Epidermal melanocyte (primary cell): ENCODE data around the gene ZC3H13.

ENCODE experiments used
- DNase-seq: peaks from one replicate; pipeline ENCODE4 v3.0.0; 2011; ENCODE audit warnings: low spot score; ENCODE audit not compliant: insufficient read length

ZC3H13 gene

DNA sequence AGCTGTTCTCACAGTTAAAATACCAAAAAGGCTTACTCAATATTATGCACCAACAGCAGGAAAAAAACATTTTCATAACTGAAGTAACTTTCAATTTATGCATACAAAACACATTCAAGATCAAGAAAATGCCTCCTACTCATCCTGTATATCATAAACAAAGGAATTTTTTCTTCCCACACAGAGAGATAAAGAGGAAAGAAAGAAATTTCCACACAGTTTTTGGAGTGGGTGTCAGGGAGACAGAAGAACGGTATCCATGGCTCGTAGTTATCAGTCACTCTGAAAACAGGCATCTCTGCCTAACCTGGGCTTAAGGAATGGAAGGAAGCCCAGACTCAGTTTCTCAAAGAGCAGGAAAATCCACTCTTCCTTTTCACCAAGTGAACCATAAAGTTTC is 108.6 kb downstream of the ZC3H13 start:
- no peak for DNase-seq

DNA sequence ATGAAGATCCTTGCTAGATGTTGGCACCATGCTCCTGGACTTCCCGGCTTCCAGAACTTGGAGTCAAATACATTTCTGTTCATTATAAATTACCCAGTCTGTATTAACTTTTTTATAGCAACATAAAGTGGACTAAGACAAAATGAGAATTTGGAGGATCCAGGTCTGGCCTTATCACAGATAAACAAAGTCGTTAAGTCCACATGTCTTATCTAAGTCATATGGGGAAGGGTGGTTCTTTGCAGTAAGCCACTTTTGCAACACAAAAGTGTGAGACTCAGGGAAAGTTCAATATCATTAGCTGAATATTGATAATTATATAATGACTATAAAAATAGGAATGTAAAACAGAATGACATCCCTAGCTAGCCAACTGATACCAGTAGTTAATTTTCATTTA is 109.4 kb downstream of the ZC3H13 start:
- no peak for DNase-seq

DNA sequence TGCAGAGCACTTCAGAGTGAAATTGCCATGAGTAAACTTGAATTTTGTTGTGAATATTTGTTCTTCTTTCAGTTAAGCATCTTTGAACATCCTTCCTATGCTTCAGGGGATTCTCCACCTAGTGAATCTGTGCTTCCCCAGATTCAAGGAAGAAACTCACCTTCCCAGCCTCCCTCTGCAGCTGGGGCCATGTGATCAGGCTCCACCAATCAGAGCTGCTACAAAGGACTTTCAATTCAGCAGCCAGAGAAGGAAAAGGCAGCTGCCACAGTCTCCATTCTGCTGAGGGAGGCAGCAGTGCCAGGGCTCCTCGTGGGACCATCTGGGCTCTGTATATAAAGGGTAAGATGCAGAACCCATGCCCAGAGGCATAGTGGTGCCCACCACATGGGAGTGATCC is 111.3 kb downstream of the ZC3H13 start:
- no peak for DNase-seq

DNA sequence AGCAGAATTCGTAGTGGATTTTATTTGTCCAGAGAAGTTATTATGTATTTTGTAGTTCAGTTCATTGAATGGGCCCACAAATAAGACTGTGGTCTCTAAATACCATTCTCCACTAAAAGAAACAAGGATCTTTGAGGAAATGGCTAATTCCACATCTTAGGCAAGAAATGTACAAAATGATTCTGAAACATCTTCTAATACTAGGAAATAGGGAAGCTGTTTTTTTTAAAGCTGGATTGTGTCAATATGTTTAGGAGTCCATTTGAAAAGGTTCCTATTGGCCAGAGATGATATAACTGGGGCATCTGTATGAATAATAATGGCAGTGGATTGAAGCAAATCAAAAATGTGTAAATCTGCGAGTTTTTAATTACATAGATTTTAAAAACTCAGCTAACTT is 112.5 kb downstream of the ZC3H13 start:
- DNase-seq: no peak

DNA sequence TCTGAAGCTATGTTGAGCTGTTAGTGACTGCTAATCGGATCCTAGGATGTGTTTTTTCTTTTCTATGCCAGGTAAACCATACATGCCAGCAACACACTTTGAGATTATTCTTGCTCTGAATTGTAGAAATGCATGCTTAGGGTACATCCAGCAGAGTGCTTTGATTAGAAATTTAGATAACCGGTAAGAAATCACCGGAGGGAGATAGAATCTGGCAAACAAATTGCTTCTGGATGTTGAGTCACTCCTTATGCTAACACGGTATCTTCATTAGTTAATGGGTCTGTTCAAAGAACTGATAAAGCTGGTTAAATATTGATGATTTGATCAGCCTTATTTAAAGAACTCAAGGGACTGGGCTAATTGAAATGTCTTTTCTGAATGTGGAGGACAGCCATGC is 115.9 kb downstream of the ZC3H13 start:
- no peak for DNase-seq

DNA sequence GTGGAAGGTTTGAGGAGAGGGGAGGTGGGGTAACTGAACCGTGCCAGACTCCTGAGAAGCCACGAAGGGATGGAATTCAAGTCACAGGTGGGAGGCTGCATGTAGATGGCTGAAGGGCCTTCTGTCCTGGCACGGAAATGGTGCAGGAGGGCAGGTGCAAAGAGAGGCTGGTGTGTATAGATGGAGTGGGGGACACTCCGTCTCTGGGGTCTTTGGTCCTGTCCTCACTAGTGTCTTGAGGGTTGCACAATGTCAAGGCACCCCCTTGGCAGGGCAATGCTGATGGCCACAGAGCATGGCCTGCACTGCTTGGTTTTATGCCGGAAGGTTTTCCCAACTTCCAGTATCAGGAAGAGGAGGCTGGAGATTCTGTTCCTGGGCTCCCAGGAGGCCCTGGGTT is 118.3 kb downstream of the ZC3H13 start:
- DNase-seq: no peak

DNA sequence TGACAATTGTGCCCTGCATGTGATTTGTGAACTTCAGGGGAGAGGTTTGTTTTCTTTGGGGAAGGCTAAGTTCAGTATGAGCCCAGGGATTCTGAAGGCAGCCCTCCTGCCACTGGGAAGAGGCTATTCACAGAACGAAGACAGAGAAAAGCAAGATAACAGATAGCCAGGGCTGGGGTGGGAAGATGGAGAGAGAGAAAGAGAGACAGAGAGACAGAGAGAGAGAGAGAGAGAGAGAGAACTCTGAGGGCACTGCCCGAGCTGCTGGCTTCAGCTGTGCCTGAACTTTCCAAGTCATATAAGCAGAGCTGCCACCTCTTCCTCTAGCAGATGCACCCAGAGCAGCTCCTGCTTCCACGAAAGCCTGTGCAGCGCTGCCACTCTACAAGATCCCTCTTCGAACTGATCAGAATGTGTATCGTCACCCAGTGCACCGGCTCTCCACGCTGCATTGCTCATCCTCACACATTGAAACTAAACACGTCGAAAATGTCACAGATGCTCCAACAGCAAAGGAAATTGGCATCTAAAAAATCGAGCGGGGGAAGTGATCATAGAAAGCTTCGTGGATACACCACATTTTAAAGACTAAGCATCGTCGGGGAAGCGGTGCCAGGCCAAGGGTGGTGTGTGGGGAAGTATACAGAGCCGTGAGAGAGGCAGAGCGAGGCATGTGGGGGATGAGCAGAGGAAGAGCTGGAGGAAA is 119.2 kb downstream of the ZC3H13 start:
- DNase-seq: no peak

DNA sequence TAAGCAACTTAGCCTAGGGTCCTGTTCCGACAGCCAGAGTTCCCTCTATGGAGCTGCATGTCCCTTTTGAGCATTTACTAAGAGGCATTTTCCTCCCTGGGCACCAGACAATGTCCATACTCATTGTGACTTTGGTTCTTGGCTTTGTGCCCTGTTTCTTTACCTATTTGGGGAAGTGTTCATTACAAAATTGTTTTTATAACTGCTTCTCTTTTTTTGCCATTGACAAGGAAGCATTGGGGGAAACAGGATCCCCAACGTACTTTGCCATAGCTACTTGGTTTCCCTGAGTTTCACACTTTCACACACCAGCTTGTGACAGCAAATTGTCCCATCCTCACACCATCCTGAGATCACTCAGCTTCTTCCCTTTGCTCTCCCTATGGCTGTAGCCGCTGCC is 119.9 kb downstream of the ZC3H13 start:
- no peak for DNase-seq

DNA sequence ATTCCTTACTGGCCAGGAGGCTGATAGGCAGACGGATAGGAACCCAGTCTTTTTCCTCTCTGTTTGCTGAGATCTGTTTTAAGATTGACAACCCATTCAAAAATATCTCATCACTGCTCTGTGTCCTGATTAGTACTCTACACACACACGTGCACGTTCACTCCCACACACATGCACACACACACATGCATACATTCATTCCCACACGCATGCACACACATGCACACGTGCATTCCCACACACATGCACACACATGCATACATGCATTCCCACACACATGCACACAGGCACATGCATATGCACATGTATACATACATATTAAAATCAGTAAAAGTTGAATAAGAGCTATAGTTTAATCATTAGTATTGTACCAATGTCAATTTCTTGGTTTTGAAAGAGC is 120.4 kb downstream of the ZC3H13 start:
- no peak for DNase-seq

DNA sequence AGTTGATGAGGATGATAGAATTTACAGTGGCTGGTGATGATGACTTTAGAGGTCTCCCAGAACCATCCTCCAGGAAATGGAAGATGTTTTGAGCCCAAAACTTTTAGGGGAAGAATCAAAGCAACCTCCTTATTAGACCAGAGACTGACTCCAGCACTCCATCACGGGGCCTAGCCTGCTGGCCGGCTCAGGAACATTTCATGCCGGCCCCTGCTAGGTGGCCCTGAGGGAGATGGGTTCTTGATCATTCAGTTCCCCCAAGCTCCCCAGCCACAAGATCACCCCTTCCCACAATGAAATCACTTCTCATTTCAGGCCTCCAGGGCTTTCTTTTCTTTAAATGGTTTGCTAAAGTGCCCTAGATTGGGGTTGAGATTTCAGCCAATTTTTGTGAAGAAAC is 121.3 kb downstream of the ZC3H13 start:
- DNase-seq: no peak

DNA sequence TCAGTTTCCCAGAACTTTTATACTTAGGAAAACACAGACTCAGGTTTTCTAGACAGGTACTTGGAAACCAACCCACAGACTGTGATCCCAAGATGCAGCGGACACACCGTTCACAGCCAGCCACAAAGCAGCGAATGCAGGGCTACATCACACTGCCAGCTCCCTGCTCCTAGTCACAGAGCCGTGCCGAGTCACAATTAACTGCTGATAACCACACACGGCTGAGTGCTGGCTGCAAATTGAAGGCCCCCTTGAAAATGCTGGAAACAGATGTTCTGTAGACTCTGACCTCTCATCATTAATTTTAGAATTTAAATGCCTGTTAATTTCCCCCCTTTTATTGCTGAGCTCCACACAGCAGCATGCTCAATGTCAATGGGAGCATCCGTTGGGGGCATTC is 122.4 kb downstream of the ZC3H13 start:
- no peak for DNase-seq

DNA sequence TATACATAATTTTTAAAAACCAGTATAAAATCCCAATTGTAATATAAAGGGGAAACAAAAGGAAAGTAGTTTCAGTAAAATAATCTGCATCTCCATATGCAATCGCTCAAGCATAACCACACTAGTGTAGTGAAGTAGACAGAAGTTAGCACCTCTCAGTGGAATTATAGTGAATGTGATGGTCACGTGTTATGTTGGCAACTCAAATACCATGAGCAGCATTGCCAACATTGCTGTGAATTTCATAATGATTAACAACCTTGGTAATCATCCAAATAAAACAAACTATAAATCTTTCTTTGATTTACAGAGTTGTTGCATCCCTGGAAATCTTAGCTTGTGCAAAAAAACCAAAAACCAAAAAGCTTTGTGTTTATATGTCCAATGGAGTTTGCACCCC is 123.7 kb downstream of the ZC3H13 start:
- DNase-seq: no peak

DNA sequence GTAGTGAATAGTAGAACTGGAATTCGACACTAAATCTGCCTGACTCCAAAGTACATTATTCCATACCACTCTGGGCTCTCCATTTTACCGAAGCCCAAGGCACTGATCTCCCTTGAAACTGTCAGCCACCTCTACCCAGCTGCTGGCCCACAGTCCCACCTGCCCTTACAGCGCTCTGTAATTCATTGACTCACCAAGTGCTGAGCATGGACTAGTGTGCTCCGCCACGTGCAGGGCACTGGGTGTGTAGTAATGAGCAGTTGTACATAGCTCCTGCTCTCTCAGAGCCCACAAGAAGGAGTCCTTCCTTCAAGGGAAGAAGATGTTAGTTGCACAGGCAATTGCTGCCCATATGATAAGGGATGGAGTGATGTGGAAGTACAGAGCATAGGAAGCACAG is 124.4 kb downstream of the ZC3H13 start:
- no peak for DNase-seq

DNA sequence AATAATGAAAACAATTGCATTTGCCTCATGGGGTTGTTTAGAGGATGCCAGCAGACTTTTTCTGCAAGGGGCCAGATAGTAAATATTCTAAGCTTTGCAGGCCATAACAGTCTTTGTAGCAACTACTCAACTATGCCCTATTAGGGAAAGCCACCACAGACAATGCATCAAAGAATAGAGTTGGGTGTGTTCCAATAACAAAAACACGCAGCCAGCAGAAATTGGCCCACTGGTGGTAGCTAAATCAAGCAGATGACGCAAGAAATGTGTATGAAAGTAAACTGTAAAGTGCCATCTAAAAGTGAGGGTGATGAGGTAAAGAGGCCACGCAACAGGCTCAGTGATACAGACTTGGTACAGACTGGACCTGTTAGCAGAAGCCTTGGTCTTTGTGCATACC is 125.8 kb downstream of the ZC3H13 start:
- DNase-seq: no peak

DNA sequence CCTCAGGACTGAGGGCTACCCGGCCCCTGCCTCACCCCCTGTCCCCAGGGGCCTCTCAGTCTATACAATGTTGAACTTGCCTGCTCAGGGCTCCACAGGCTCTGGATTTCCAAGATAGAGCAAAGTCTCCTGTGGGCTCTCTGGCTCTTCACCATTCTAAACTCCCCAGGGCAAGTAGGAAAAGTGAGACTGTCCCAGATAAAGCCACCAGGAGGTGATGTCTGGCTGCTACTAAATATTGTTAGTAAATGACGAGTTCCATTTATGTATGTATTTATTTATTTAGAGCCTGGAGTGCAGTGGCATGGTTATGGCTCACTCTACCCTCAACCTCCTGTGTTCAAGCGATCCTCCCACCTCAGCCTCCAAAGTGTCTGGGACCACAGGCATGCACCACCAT is 127.4 kb downstream of the ZC3H13 start:
- DNase-seq: no peak

DNA sequence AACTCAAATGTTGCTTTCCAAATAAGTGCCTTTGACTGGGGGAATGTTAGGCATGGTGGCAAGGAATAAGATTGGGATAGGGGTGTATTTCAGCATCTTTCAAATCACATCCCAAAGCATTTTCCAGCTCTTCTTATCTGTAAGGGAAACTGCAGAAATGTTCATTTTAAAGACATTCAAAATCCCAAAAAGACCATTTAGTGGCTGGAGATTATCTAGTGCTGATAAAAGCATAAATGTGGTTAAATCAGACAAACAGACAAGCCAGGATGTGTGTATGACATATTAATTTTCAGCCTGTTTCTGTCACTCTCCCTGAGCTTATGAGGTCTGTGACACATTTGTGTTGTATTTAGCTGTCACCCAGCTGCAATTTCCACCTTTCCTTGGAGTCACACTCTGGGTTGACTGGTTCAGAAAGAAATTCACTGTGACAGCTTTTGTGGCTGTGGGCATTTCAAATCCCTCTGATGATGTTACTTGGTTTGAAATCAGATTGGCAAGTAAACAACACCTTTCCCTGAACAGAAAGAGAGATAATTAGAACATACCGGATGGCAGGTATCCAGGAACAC is 131.3 kb downstream of the ZC3H13 start:
- DNase-seq: no peak

DNA sequence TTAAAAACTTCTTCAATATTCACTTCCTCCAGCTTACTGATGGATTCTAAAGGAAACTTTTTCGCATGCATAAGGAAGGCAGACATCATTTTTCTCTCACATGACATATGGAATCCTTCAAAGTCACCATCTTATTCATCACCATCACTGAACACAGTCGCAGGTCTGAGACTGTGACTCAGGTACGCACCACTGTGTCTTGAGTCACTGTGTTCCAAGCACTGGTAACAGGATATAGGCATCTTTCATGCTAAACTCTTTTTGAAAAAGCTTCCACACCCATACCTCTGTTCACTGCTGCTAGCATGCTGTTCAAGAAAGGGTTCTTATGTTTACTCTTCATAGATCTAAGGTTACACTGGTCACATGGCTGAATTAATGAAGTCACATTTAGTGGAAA is 133.9 kb downstream of the ZC3H13 start:
- DNase-seq: no peak

DNA sequence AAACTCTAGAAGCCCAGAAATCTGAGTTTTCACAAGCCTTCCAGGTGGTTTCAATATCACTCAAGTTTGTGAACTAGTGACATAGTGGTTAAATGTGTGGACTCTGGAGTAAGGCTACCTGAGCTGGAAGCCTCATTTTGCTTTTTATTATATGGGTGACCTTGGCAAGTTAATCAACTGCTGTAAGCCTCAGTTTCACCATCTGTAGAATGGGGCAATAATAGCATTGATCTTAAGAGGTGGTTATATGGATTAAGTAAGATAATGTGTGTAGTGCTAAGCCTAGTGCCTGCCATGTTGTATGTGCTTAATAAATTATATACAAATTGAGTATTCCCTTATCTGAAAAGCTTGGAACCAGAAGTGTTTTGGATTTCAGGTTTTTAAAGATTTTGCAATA is 135.5 kb downstream of the ZC3H13 start:
- no peak for DNase-seq

DNA sequence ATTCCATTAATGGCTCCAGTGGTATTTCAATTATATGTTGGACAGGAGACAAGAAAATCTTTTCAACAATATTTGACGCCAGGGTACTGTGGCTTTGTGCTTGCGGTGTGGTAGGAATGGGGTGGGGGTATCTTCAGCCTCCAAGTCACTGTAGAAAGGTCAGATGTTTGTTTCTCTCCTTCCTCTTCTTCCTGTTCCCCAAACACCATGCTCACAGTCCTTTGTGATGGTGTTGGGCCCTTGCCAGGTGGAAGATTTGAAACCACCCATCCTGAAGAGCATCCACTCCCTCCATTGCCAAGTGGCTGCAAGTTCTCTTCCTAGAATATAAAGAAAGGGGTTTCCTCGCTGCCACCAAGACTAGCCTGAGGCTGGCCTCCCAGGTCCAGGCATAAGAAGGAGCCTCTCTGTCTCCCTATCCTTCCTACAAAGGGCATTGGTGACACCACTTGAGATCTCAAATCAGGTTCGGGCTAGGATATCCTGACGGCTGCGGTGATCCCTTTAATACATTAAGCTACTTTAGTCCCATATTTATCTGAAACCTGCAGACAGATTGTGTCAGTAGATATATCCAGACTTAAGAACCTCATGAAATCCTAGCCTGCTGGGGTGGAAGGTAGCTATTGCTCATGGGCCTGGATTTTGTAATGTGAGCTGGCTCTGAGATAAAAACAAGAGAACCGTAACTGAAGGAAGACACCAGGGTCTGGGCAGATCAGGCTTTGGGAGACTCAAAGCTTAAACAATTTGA is 136.7 kb downstream of the ZC3H13 start:
- DNase-seq: no peak

DNA sequence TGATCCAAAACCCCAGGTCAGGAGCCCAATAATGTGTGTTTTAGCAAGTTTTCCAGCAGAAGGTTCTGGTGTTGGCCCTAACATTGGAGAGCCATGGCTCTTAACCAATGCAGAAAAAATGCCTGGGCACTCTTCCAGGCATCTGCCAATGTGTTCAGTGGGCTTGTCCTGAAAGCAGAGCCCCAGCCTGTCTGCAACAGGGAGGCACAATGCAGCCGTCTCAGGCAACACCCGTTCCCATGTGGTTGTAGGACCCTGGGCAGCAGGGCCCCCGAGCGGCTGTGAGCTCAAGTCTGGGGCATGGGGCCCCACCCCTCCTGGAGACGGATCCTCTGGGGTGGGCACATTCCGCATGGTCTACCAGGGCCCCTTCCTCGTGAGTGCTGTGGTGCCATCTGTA is 142.9 kb downstream of the ZC3H13 start:
- no peak for DNase-seq

DNA sequence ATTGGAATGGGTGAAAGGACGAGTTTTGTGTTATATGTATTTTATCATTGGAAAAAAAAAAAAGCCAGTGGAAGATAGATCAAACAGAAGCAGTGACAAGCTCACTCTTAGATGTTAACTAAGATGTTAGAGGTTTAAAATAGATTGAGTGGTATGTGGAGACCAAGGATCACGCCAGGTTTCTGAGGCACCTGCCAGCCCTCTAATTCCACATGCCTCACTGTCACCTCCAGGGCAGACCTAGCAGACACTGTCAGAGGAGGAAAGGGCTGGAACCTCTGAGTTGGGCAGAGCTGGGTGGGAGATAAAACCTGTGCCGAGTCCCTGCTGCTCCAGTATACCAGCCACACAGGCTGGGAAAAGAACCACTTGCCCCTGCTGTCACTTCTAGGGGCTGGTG is 143.5 kb downstream of the ZC3H13 start:
- DNase-seq: no peak

DNA sequence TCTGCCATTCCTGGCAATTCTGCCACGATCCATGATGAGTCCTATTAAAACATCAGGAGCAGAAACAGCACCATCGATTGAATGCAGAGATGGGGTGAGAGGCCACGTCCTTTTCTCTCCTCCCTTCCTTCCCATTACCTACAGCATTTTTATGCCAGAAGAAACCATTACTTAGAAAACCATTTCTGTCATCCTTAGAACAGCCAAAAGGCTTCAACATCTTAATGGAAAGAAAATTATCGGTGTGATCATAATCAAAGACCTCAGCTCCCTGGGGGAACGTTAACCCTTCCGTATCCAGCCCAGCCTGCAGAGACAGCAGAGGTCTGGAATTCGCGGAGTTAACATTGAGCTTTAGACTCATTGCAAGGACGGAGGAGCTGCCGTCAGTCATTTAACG is 145.0 kb downstream of the ZC3H13 start:
- no peak for DNase-seq
